ENCODE data around the gene TAOK1.

- no peak for TF ChIP-seq POLR2A (IDR thresholded peaks at IDR 0.05)
- TF ChIP-seq CTCF (IDR thresholded peaks at IDR 0.05) = no peak
Measured at GRCh38 chr17:29430275-29430674, 40.1 kb downstream of the TAOK1 start.
